ENCODE measurements around the gene CCDC88C.
"Not testable (repeated sequence)": the region's sequence is repeated elsewhere in the genome, so short reads cannot be mapped to it uniquely, and the experiment has no call there.

CCDC88C gene

DNA sequence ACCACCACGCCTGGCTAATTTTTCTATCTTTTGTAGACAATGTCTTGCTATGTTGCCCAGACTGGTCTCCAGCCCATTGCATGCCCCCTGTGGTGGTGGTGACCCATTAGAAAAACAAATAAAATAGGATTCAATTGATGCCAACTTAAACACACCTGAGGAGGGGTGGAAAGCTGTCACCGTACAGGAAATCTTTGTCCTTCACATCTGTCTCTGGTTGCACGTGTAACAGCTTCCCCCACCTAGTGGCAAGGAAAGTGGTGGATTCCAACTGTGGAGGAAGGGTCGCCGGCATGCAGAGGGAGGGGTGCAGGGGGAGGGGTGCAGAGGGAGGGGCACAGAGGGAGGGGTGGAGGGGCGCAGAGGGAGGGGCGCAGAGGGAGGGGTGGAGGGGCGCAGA, 147.0 kb downstream of the CCDC88C start:
- Histone ChIP-seq H3K4me3 (ENCODE audit: low read length in 2 of 2) (no peak overlapping the region), H3K27ac (ENCODE audit: low read depth in 2 of 2, low read length in 2 of 2) (no peak overlapping the region), H3K27me3 (ENCODE audit: control insufficient read depth in 2 of 2, insufficient read depth in 2 of 2, low read length in 2 of 2) (no peaks in the 10 kb centered on the region), H3K36me3 (ENCODE audit: control insufficient read depth in 2 of 2, insufficient read depth in 2 of 2, low read length in 2 of 2) (peaks cover 8 to 25% of the 10 kb centered on the region in 2 donors), H3K9me3 (ENCODE audit: control insufficient read depth in 2 of 2, low read length in 2 of 2) (no peaks in the 10 kb centered on the region), H3K9ac (ENCODE audit: low read depth in 1 of 2, low read length in 2 of 2) (no peak overlapping the region), H3K4me1 (ENCODE audit: control insufficient read depth in 2 of 2, insufficient read depth in 2 of 2, low read length in 2 of 2) (peaks cover 0 to 4% of the 10 kb centered on the region in 2 donors)

DNA sequence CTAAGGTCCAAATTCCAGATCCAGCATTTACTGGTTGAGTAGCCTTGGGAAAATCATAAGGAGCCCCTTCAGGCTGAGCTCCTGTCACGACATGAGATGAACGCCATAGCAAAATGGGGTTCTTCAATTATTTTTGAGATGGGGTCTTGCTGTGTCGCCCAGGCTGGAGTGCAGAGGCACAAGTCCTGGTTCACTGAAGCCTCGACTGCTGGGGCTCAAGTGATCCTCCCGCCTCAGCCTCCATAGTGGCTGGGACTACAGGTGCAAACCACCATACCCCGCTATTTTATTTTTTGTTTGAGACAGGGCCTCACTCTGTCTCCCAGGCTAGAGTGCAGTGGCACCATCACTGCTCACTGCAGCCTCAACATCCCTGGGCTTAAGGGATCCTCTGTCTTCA, 147.4 kb downstream of the CCDC88C start:
- Histone ChIP-seq H3K9me3 (ENCODE audit: control insufficient read depth in 2 of 2, low read length in 2 of 2) (no peaks in the 10 kb centered on the region), H3K4me3 (ENCODE audit: low read length in 2 of 2) (no peak overlapping the region), H3K27ac (ENCODE audit: low read depth in 2 of 2, low read length in 2 of 2) (no peak overlapping the region), H3K36me3 (ENCODE audit: control insufficient read depth in 2 of 2, insufficient read depth in 2 of 2, low read length in 2 of 2) (peaks cover 8 to 25% of the 10 kb centered on the region in 2 donors), H3K4me1 (ENCODE audit: control insufficient read depth in 2 of 2, insufficient read depth in 2 of 2, low read length in 2 of 2) (peaks cover 0 to 4% of the 10 kb centered on the region in 2 donors), H3K9ac (ENCODE audit: low read depth in 1 of 2, low read length in 2 of 2) (no peak overlapping the region), H3K27me3 (ENCODE audit: control insufficient read depth in 2 of 2, insufficient read depth in 2 of 2, low read length in 2 of 2) (peaks cover 2% of the 10 kb centered on the region in 2 donors)

DNA sequence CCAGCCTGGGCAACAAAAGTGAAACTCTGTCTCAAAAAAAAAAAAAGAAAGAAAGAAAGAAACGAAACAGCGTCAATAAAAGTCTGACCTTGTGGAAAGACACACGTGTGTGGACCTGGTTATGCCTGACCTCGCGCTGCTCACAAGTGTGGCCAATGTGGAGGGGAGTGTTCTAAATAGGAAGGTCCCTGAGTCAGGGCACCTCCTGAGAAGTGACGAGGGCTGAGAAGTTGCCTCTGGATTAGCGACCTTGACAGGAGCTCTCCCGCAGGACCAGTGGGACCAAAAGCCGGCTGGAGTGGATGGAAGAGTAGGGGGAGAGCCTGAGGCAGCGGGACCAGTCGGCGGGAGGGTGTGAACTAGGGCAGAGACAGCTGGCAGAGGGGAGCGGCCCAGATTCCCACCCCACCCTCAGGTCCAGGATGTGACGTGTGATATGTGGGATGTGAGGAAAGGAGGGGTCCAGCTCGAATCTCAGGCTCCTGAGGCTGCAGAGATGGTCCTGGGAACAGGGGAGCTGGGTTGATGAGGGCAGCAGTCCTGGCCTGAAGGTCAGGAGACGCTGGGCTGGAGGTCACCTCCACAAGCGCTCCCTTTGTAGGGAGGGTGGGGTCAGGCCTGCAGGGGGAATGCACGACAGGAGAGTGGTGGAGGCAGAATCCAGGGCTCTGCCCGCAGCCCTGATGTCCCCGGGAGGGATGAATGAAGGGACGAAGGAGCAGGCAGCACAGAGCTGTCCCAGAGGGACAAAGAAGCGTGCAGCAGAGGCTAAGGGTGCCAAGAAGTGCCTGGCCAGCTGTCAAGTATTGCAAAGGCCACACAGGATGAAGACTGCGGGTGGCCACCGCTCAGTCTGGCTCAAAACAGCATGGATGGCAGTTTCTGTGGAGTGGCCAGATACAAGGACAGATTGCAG, 148.3 kb downstream of the CCDC88C start:
- Histone ChIP-seq H3K4me3 (ENCODE audit: low read length in 2 of 2) (no peak overlapping the region), H3K36me3 (ENCODE audit: control insufficient read depth in 2 of 2, insufficient read depth in 2 of 2, low read length in 2 of 2) (peaks cover 8 to 18% of the 10 kb centered on the region in 2 donors)

DNA sequence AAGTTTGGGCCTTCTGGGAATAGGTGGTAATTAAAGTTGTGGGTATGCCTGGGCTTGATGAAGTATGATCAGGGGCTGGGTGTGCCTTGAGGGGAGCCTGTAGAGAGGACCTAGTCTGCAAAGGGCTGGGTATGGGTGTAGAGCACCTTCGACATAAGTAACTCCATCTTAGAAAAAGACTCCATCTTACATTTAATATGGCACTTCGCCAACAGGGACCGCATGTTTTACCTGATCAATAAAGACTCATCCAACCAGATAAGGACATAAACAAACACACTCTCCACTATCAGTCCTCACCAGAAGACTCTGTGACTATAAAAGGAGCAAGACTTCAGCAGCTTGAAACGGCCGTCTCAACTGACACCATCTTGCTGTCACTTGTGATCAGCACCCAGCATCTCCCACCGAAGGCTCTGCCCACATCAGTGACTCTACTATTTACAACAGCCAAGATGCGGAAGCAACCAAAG, 149.6 kb downstream of the CCDC88C start:
- H3K9me3 ChIP-seq (ENCODE audit: control insufficient read depth in 2 of 2, low read length in 2 of 2), result no peaks in the 10 kb centered on the region
- peaks cover 8 to 10% of the 10 kb centered on the region in 2 donors for H3K36me3 ChIP-seq (ENCODE audit: control insufficient read depth in 2 of 2, insufficient read depth in 2 of 2, low read length in 2 of 2)
- H3K27ac ChIP-seq (ENCODE audit: low read depth in 2 of 2, low read length in 2 of 2), result no peak overlapping the region
- H3K9ac ChIP-seq (ENCODE audit: low read depth in 1 of 2, low read length in 2 of 2), result no peak overlapping the region
- peaks cover 3 to 12% of the 10 kb centered on the region in 2 donors for H3K27me3 ChIP-seq (ENCODE audit: control insufficient read depth in 2 of 2, insufficient read depth in 2 of 2, low read length in 2 of 2)
- H3K4me3 ChIP-seq (ENCODE audit: low read length in 2 of 2), result no peak overlapping the region
- H3K4me1 ChIP-seq (ENCODE audit: control insufficient read depth in 2 of 2, insufficient read depth in 2 of 2, low read length in 2 of 2), result peaks cover 10 to 13% of the 10 kb centered on the region in 2 donors

More for the DNA sequence above, 148.3 kb downstream of the CCDC88C start:
- peaks cover 4 to 8% of the 10 kb centered on the region in 2 donors for H3K4me1 ChIP-seq (ENCODE audit: control insufficient read depth in 2 of 2, insufficient read depth in 2 of 2, low read length in 2 of 2)
- H3K27ac ChIP-seq (ENCODE audit: low read depth in 2 of 2, low read length in 2 of 2), result no peak overlapping the region
- H3K27me3 ChIP-seq (ENCODE audit: control insufficient read depth in 2 of 2, insufficient read depth in 2 of 2, low read length in 2 of 2), result peaks cover 3 to 5% of the 10 kb centered on the region in 2 donors
- no peak overlapping the region for H3K9ac ChIP-seq (ENCODE audit: low read depth in 1 of 2, low read length in 2 of 2)
- H3K9me3 ChIP-seq (ENCODE audit: control insufficient read depth in 2 of 2, low read length in 2 of 2), result no peaks in the 10 kb centered on the region

DNA sequence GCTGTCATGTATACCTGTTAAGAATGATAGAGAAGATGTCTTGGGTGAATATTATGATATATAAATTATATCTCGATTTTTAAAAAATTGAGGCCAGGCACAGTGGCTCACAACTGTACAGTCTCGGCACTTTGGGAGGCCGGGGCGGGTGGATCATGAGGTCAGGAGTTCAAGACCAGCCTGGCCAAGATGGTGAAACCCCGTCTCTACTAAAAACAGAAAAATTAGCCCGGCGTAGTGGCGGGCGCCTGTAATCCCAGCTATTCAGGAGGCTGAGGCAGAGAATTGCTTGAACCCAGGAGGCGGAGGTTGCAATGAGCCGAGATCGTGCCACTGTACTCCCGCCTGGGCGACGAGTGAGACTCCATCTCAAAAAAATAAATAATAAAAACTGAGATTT, 151.3 kb downstream of the CCDC88C start:
- not testable (repeated sequence) for H3K4me3 ChIP-seq (ENCODE audit: low read length in 2 of 2); H3K9ac ChIP-seq (ENCODE audit: low read depth in 1 of 2, low read length in 2 of 2); H3K27ac ChIP-seq (ENCODE audit: low read depth in 2 of 2, low read length in 2 of 2); H3K9me3 ChIP-seq (ENCODE audit: control insufficient read depth in 2 of 2, low read length in 2 of 2); H3K36me3 ChIP-seq (ENCODE audit: control insufficient read depth in 2 of 2, insufficient read depth in 2 of 2, low read length in 2 of 2)
- Histone ChIP-seq H3K27me3 (ENCODE audit: control insufficient read depth in 2 of 2, insufficient read depth in 2 of 2, low read length in 2 of 2) (peaks cover 3 to 12% of the 10 kb centered on the region in 2 donors), H3K4me1 (ENCODE audit: control insufficient read depth in 2 of 2, insufficient read depth in 2 of 2, low read length in 2 of 2) (peaks cover 10 to 13% of the 10 kb centered on the region in 2 donors)

DNA sequence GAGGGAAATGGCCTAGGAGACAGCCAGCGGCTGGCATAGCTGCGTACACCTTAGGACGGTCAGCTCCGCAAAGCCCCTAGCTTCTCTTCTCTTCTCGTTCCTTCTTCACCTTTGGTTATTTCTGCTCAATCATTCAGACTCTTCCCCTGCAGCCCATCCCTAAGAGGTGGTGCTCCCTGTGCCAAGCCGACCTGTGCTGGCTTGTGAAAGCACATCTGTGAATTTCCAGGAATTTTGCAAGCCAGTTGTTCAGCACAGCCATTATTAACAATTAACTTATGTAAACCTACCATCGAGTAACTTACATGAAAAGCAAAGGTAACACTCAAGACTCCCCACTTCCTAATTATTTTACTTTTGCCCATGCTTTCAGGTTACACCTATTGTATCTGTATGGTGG, 152.2 kb downstream of the CCDC88C start:
- Histone ChIP-seq H3K9ac (ENCODE audit: low read depth in 1 of 2, low read length in 2 of 2) (no peak overlapping the region), H3K4me3 (ENCODE audit: low read length in 2 of 2) (no peak overlapping the region), H3K27ac (ENCODE audit: low read depth in 2 of 2, low read length in 2 of 2) (no peak overlapping the region), H3K4me1 (ENCODE audit: control insufficient read depth in 2 of 2, insufficient read depth in 2 of 2, low read length in 2 of 2) (peaks cover 10 to 13% of the 10 kb centered on the region in 2 donors), H3K27me3 (ENCODE audit: control insufficient read depth in 2 of 2, insufficient read depth in 2 of 2, low read length in 2 of 2) (peaks cover 3 to 12% of the 10 kb centered on the region in 2 donors), H3K36me3 (ENCODE audit: control insufficient read depth in 2 of 2, insufficient read depth in 2 of 2, low read length in 2 of 2) (no peaks in the 10 kb centered on the region), H3K9me3 (ENCODE audit: control insufficient read depth in 2 of 2, low read length in 2 of 2) (no peaks in the 10 kb centered on the region)

DNA sequence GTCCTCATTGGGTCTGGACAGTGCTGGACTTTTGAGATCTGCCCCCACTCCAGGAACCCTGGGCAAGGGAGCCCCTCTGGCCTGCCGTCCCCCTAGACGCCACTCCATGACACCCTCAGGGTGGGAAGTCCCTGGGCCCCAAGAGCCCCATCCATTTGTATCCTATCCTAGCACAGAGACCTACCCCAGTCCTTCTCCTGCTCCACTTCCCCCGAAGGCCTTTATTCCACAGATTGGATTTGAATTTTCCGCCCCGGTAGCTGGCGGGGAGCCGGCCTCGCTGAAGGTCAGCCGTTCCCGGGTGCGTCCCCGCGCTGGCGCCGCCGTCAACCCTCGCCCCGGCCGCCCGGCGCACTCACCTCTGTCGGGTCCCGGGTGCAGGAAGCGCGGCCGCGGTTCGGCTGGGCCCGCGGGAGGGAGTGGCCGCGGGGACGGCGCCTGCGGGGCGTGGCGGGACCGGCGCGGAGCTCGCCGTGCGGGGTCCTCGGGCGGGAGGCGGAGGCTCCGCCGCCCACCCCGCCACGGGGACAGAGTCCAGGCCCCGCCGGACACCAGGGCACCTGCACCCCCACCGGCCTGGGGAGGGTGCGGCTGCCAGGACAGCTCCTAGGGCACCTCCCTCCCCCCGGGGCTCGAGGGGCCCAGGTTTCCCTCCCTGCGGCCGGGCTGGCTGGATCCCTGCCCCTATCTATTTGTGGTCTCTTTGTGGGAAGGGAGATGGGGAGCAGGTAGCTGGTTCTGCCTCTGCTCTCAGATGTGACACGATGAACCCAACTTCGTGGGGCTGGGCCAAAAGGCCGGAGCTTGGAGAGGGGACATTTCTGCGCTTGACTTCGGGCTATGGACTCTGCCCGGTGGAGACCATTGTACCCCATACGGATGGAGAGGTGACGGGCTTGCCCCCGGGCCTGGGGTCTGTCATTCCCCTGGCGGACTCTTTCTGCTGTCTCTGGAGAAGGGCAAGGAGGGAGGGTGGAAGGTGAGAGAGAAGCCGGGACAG, 153.2 kb downstream of the CCDC88C start:
- Histone ChIP-seq H3K9me3 (ENCODE audit: control insufficient read depth in 2 of 2, low read length in 2 of 2) (no peaks in the 10 kb centered on the region), H3K4me3 (ENCODE audit: low read length in 2 of 2) (peak overlapping the region; percentile 59 to 60), H3K27ac (ENCODE audit: low read depth in 2 of 2, low read length in 2 of 2) (no peak overlapping the region), H3K36me3 (ENCODE audit: control insufficient read depth in 2 of 2, insufficient read depth in 2 of 2, low read length in 2 of 2) (no peaks in the 10 kb centered on the region), H3K27me3 (ENCODE audit: control insufficient read depth in 2 of 2, insufficient read depth in 2 of 2, low read length in 2 of 2) (peaks cover 3 to 12% of the 10 kb centered on the region in 2 donors), H3K9ac (ENCODE audit: low read depth in 1 of 2, low read length in 2 of 2) (peak overlapping the region in 1 of 2 donors; percentile 44), H3K4me1 (ENCODE audit: control insufficient read depth in 2 of 2, insufficient read depth in 2 of 2, low read length in 2 of 2) (peaks cover 10 to 11% of the 10 kb centered on the region in 2 donors)

DNA sequence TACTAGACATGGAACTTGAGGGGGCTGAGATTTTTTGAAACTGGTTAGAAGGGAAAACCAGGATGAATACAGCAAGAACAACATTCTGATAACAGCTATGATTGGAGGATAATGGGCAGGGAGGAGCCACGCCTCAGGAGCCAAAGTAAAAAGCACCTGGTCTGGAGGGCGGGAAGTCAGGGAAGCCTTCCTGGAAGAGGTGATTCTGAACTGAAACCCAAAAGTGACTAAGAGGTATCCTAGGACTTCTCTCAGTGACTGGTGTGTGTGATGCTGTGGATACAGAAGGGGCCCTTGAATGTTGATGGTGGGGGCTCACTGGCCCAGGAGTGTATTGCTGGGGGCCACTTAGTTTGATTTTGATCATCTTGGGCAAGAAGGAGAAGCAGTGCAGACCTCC, 154.3 kb downstream of the CCDC88C start:
- Histone ChIP-seq H3K27me3 (ENCODE audit: control insufficient read depth in 2 of 2, insufficient read depth in 2 of 2, low read length in 2 of 2) (peaks cover 3 to 12% of the 10 kb centered on the region in 2 donors), H3K9me3 (ENCODE audit: control insufficient read depth in 2 of 2, low read length in 2 of 2) (no peaks in the 10 kb centered on the region), H3K27ac (ENCODE audit: low read depth in 2 of 2, low read length in 2 of 2) (no peak overlapping the region), H3K9ac (ENCODE audit: low read depth in 1 of 2, low read length in 2 of 2) (no peak overlapping the region), H3K4me3 (ENCODE audit: low read length in 2 of 2) (peak overlapping the region in 1 of 2 donors; percentile 60), H3K4me1 (ENCODE audit: control insufficient read depth in 2 of 2, insufficient read depth in 2 of 2, low read length in 2 of 2) (peaks cover 9 to 10% of the 10 kb centered on the region in 2 donors), H3K36me3 (ENCODE audit: control insufficient read depth in 2 of 2, insufficient read depth in 2 of 2, low read length in 2 of 2) (no peaks in the 10 kb centered on the region)

DNA sequence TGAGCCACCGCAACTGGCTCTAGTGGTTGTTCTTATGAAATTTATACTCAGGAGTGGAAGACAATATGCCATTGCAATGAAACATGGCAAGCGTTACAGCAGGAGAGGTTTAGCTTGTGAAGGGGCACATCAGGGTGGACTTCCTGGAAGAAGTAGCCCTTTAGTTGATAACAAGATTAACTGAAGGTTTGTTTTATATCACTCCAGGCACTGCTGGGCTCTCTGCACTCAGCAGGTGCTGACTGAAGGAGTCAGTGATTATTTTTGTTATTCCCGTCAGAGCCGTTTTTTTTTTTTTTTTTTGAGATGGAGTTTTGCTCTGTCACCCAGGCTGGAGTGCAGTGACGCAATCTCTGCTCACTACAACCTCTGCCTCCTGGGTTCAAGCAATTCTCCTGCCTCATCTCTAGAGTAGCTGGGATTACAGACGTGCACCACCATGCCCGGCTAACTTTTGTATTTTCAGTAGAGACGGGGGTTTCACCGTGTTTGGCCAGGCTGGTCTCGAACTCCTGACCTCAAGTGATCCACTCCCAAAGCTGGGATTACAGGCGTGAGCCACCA, 155.6 kb downstream of the CCDC88C start:
- Histone ChIP-seq H3K9ac (ENCODE audit: low read depth in 1 of 2, low read length in 2 of 2) (no peak overlapping the region), H3K36me3 (ENCODE audit: control insufficient read depth in 2 of 2, insufficient read depth in 2 of 2, low read length in 2 of 2) (no peaks in the 10 kb centered on the region), H3K9me3 (ENCODE audit: control insufficient read depth in 2 of 2, low read length in 2 of 2) (no peaks in the 10 kb centered on the region), H3K27me3 (ENCODE audit: control insufficient read depth in 2 of 2, insufficient read depth in 2 of 2, low read length in 2 of 2) (peaks cover 3 to 12% of the 10 kb centered on the region in 2 donors), H3K4me3 (ENCODE audit: low read length in 2 of 2) (no peak overlapping the region), H3K4me1 (ENCODE audit: control insufficient read depth in 2 of 2, insufficient read depth in 2 of 2, low read length in 2 of 2) (peaks cover 14 to 16% of the 10 kb centered on the region in 2 donors), H3K27ac (ENCODE audit: low read depth in 2 of 2, low read length in 2 of 2) (no peak overlapping the region)
